DOHH2 (cell line): ENCODE measurements around the gene MRTFB.

ENCODE experiments used
- H3F3A ChIP-seq: fragments of 200-600 bp; sonication (generic), shearing (Covaris generic); 2 replicates; pipeline ENCODE4 v1.6.0; 2016; ENCODE audit warnings: antibody characterized with exemption, mild to moderate bottlenecking; ENCODE audit not compliant: control insufficient read depth, insufficient read depth
- H3K27ac ChIP-seq: fragments of 200-600 bp; sonication (generic); 2 replicates; pipeline ENCODE4 v1.5.1; 2014; ENCODE audit warnings: low read depth, mild to moderate bottlenecking, low read length, moderate library complexity
- H3K27me3 ChIP-seq: fragments of 200-600 bp; sonication (generic); 2 replicates; pipeline ENCODE4 v1.6.1; 2014; ENCODE audit warnings: mild to moderate bottlenecking, low read length, mixed read lengths; ENCODE audit not compliant: control insufficient read depth
- H3K36me3 ChIP-seq: fragments of 200-600 bp; sonication (generic); 2 replicates; pipeline ENCODE4 v1.6.1; 2014; ENCODE audit warnings: mild to moderate bottlenecking, low read length, moderate library complexity, mixed read lengths; ENCODE audit not compliant: control insufficient read depth
- H3K4me1 ChIP-seq: fragments of 200-600 bp; sonication (generic); 2 replicates; pipeline ENCODE4 v1.6.1; 2014; ENCODE audit warnings: mild to moderate bottlenecking, low read length, mixed read lengths; ENCODE audit not compliant: control insufficient read depth
- H3K4me2 ChIP-seq: fragments of 200-600 bp; sonication (generic); 2 replicates; pipeline ENCODE4 v1.6.0; 2014; ENCODE audit warnings: mild to moderate bottlenecking, low read length, moderate library complexity
- H3K4me3 ChIP-seq: fragments of 200-600 bp; sonication (generic); 2 replicates; pipeline ENCODE4 v1.5.1; 2014; ENCODE audit warnings: mild to moderate bottlenecking, low read length, mixed read lengths
- H3K79me2 ChIP-seq: fragments of 200-600 bp; sonication (generic); 2 replicates; pipeline ENCODE4 v1.6.1; 2014; ENCODE audit warnings: mild to moderate bottlenecking, low read length, mixed read lengths; ENCODE audit not compliant: control insufficient read depth
- H3K9me2 ChIP-seq: fragments of 200-600 bp; sonication (generic); replicated peaks from 2 replicates; pipeline ENCODE4 v1.6.1; 2014; ENCODE audit warnings: mild to moderate bottlenecking, low read length, mixed read lengths; ENCODE audit not compliant: control insufficient read depth
- H3K9me3 ChIP-seq: fragments of 200-600 bp; sonication (generic); 2 replicates; pipeline ENCODE4 v1.6.1; 2014; ENCODE audit warnings: antibody characterized with exemption, low read length, mixed read lengths; ENCODE audit not compliant: control insufficient read depth, insufficient read depth
- H4K20me1 ChIP-seq: fragments of 200-600 bp; sonication (generic); 2 replicates; pipeline ENCODE4 v1.6.0; 2014; ENCODE audit warnings: low read depth, mild to moderate bottlenecking, antibody characterized with exemption, low read length, moderate library complexity; ENCODE audit not compliant: control insufficient read depth, insufficient read depth
- CTCF ChIP-seq: fragments of 200-600 bp; sonication (generic); IDR thresholded peaks from one replicate; pipeline ENCODE4 v1.5.1; 2014; ENCODE audit warnings: antibody characterized with exemption, mild to moderate bottlenecking, low read depth, low read length; ENCODE audit not compliant: poor library complexity, severe bottlenecking
- EZH2phosphoT487 ChIP-seq: fragments of 200-600 bp; sonication (generic); IDR thresholded peaks from 2 replicates; pipeline ENCODE4 v1.6.1; 2017; ENCODE audit warnings: borderline replicate concordance, mild to moderate bottlenecking, antibody characterized with exemption, low read length, moderate library complexity, mixed read lengths

Gene MRTFB

GRCh38 chr16:14092561-14092960, 21.4 kb downstream of the MRTFB start:
- Histone ChIP-seq H3K9me3 (no peaks in the 10 kb centered on the region), H3K4me3 (no peak overlapping the region), H3K4me1 (no peaks in the 10 kb centered on the region), H3K36me3 (no peaks in the 10 kb centered on the region), H3K4me2 (no peak overlapping the region), H3K27ac (no peak overlapping the region), H3K79me2 (peaks cover 4% of the 10 kb centered on the region), H4K20me1 (peaks cover 3% of the 10 kb centered on the region; the same call in 1 of the 2 replicates), H3F3A (no peaks in the 10 kb centered on the region), H3K27me3 (no peaks in the 10 kb centered on the region), H3K9me2 (no peaks in the 10 kb centered on the region)
- TF ChIP-seq EZH2phosphoT487 (no peak), CTCF (no peak)

GRCh38 chr16:14095883-14096551, 24.9 kb downstream of the MRTFB start:
- Histone ChIP-seq H3F3A (no peaks in the 10 kb centered on the region), H4K20me1 (peaks cover 3% of the 10 kb centered on the region; the same call in 1 of the 2 replicates), H3K27ac (no peak overlapping the region), H3K4me2 (no peak overlapping the region), H3K9me2 (no peaks in the 10 kb centered on the region), H3K36me3 (no peaks in the 10 kb centered on the region), H3K4me1 (peaks cover 9% of the 10 kb centered on the region), H3K79me2 (peaks cover 19% of the 10 kb centered on the region), H3K27me3 (no peaks in the 10 kb centered on the region), H3K4me3 (no peak overlapping the region), H3K9me3 (no peaks in the 10 kb centered on the region)
- no peak for TF ChIP-seq CTCF

- Histone ChIP-seq H4K20me1 (no peaks in the 10 kb centered on the region), H3K4me1 (peaks cover 19% of the 10 kb centered on the region), H3K4me3 (no peak overlapping the region), H3K27me3 (no peaks in the 10 kb centered on the region), H3K9me2 (no peaks in the 10 kb centered on the region), H3F3A (no peaks in the 10 kb centered on the region), H3K4me2 (no peak overlapping the region), H3K27ac (no peak overlapping the region), H3K36me3 (no peaks in the 10 kb centered on the region), H3K79me2 (peaks cover 26% of the 10 kb centered on the region), H3K9me3 (no peaks in the 10 kb centered on the region)
- no peak for TF ChIP-seq CTCF
- no peak for TF ChIP-seq EZH2phosphoT487
Observed at GRCh38 chr16:14097182-14097959, 26.3 kb downstream of the MRTFB start.
